A673 (cell line): ENCODE measurements around the gene PNMA6E. TPM values are rescaled to one million over a fixed set of nuclear protein-coding genes. Genes with fewer than 3 reads are reported as not detected.

Source experiments
- BruUV-seq: library from RNA; stranded (reverse); fragments of 400-500 nt; replicated peaks from 2 replicates; lab custom pipeline; 2021; lab: Mats Ljungman, UMichigan
- CTCF ChIA-PET: fragments of 300-600 bp; sonication (Branson Sonifier 250); formaldehyde crosslinking; loops from one replicate; lab custom pipeline; 2022; ENCODE audit warnings: antibody characterized with exemption; lab: Charles Lee
- POLR2A ChIA-PET: fragments of 300-600 bp; sonication (Branson Sonifier 250); formaldehyde crosslinking; loops from one replicate; lab custom pipeline; 2022; ENCODE audit warnings: antibody characterized with exemption; ENCODE audit not compliant: low non-redundant PET; lab: Charles Lee
- DNase-seq: peaks from one replicate; pipeline ENCODE4 v3.0.0-alpha.2; 2015; ENCODE audit warnings: low spot score
- H3K27ac ChIP-seq: fragments of 200-600 bp; sonication (generic); 2 replicates; pipeline ENCODE4 v1.5.1; 2016; ENCODE audit warnings: mixed run types, low read depth, mild to moderate bottlenecking, mixed read lengths, antibody characterized with exemption, low read length; ENCODE audit not compliant: poor library complexity, severe bottlenecking
- H3K27me3 ChIP-seq: fragments of 200-600 bp; sonication (generic); replicated peaks from 2 replicates; pipeline ENCODE4 v1.6.1; 2017; ENCODE audit warnings: mixed run types, low read depth, mild to moderate bottlenecking, mixed read lengths, antibody characterized with exemption, low read length; ENCODE audit not compliant: insufficient read depth, poor library complexity
- H3K36me3 ChIP-seq: fragments of 200-600 bp; sonication (generic); 2 replicates; pipeline ENCODE4 v1.6.1; 2016; ENCODE audit warnings: mixed run types, mild to moderate bottlenecking, mixed read lengths, antibody characterized with exemption, low read length; ENCODE audit not compliant: insufficient read depth, poor library complexity, severe bottlenecking
- H3K4me1 ChIP-seq: fragments of 200-600 bp; sonication (generic); 2 replicates; pipeline ENCODE4 v1.6.1; 2017; ENCODE audit warnings: mixed run types, mild to moderate bottlenecking, mixed read lengths, antibody characterized with exemption, low read length; ENCODE audit not compliant: insufficient read depth, poor library complexity, severe bottlenecking
- H3K4me3 ChIP-seq: fragments of 200-600 bp; sonication (generic); 2 replicates; pipeline ENCODE4 v1.5.1; 2016; ENCODE audit warnings: low read depth, mixed run types, mild to moderate bottlenecking, mixed read lengths, low read length; ENCODE audit not compliant: poor library complexity, severe bottlenecking
- H3K9me3 ChIP-seq: fragments of 200-600 bp; sonication (generic); 2 replicates; pipeline ENCODE4 v1.6.1; 2016; ENCODE audit warnings: mixed run types, low read depth, mild to moderate bottlenecking, mixed read lengths, antibody characterized with exemption, low read length; ENCODE audit not compliant: poor library complexity, severe bottlenecking
- EZH2 ChIP-seq: fragments of 200-600 bp; sonication (generic); IDR thresholded peaks from 2 replicates; pipeline ENCODE4 v1.6.1; 2017; ENCODE audit warnings: borderline replicate concordance, low read depth, mild to moderate bottlenecking, mixed read lengths, antibody characterized with exemption, low read length; ENCODE audit not compliant: poor library complexity, severe bottlenecking
- intact Hi-C: fragments of 100-400 bp; cut with micrococcal nuclease; formaldehyde crosslinking; loops from one replicate; pipeline ENCODE4 v1.10.0; 2022; ENCODE audit not compliant: unreplicated experiment
- total RNA-seq: library from RNA; stranded (reverse); gene quantifications from 2 replicates; pipeline ENCODE4 v1.2.3, GENCODE V29; 2021
- TF ChIP-seq, protein P1 (sequence below): fragments of 300-800, 200-600 bp; sonication (generic); conservative IDR thresholded peaks from 2 replicates; pipeline ENCODE4 v1.5.1; 2017; ENCODE audit warnings: low read depth, mild to moderate bottlenecking, antibody characterized with exemption, low read length, moderate library complexity, mixed read lengths

PNMA6E gene
- total RNA-seq, 1 experiment from 2014 or later, result not detected

DNA sequence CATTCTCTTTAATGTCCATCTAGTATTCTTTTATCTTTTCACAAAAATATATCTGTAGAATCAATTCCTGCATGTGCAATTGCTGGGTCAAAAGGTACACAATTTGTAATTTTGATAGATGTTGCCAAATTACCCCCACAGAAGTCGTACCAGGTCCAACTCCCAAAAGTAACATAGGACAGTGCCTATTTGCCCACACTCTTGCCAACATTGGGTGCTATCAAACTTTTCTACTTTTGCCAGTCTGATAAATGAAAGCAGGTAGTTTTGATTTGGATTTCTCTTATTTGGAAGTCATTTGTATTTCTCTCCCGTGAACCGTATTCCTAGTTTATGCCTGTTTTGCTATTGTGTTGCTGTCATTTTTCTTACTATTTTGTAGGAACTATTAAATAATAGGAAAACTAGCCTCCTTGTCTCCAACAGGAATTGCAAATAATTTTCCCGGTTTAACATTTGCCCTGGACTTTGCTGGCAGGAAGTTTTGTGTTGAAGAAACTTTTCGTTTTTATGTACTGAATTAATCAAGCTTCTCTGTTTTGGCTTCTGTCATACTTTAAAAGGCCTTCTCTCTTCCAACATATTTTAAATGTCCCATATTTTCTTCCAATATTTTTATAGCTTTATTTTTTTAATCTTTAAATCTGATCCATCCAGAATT is 34.1 kb downstream of the PNMA6E start:
- no peaks in the 10 kb centered on the region for H3K4me1 ChIP-seq
- BruUV-seq, result no TSS peak
- TF ChIP-seq, protein P1, sequence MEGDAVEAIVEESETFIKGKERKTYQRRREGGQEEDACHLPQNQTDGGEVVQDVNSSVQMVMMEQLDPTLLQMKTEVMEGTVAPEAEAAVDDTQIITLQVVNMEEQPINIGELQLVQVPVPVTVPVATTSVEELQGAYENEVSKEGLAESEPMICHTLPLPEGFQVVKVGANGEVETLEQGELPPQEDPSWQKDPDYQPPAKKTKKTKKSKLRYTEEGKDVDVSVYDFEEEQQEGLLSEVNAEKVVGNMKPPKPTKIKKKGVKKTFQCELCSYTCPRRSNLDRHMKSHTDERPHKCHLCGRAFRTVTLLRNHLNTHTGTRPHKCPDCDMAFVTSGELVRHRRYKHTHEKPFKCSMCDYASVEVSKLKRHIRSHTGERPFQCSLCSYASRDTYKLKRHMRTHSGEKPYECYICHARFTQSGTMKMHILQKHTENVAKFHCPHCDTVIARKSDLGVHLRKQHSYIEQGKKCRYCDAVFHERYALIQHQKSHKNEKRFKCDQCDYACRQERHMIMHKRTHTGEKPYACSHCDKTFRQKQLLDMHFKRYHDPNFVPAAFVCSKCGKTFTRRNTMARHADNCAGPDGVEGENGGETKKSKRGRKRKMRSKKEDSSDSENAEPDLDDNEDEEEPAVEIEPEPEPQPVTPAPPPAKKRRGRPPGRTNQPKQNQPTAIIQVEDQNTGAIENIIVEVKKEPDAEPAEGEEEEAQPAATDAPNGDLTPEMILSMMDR, result no peak
- no peak for TF ChIP-seq EZH2
- CTCF ChIA-PET, result no interaction called here
- H3K36me3 ChIP-seq, result no peaks in the 10 kb centered on the region
- H3K27ac ChIP-seq, result no peak overlapping the region
- no peak for DNase-seq
- intact Hi-C loops, result no loop called here
- POLR2A ChIA-PET, result no interaction called here
- H3K27me3 ChIP-seq, result no peaks in the 10 kb centered on the region
- no peaks in the 10 kb centered on the region for H3K9me3 ChIP-seq
- no peak overlapping the region for H3K4me3 ChIP-seq

DNA sequence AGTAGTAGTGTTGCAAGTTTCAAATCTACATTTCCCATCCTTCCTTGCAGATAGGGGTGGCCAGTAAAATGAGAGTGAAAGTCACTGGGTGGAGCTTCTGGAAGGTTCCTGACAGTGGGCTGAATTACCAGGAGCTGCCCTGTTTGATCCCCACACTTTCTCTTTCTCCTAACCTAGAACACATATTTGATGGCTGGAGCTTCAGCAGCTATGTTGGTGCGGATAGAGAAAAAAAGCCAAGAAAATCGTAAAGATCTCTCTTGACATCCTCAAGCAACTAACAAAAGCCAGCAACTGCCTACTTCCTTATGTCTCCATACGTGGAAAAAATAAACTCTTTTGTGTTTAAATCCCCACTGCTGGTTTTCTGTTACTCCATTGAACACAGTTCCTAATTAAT is 35.0 kb downstream of the PNMA6E start:
- H3K9me3 ChIP-seq, result no peaks in the 10 kb centered on the region
- no peak overlapping the region for H3K4me3 ChIP-seq
- no peaks in the 10 kb centered on the region for H3K4me1 ChIP-seq
- POLR2A ChIA-PET, result no interaction called here
- no peak for DNase-seq
- no peaks in the 10 kb centered on the region for H3K36me3 ChIP-seq
- CTCF ChIA-PET, result no interaction called here
- BruUV-seq, result no TSS peak
- intact Hi-C loops, result no loop called here
- H3K27me3 ChIP-seq, result no peaks in the 10 kb centered on the region
- TF ChIP-seq, protein P1, result no peak
- TF ChIP-seq EZH2, result no peak
- no peak overlapping the region for H3K27ac ChIP-seq

DNA sequence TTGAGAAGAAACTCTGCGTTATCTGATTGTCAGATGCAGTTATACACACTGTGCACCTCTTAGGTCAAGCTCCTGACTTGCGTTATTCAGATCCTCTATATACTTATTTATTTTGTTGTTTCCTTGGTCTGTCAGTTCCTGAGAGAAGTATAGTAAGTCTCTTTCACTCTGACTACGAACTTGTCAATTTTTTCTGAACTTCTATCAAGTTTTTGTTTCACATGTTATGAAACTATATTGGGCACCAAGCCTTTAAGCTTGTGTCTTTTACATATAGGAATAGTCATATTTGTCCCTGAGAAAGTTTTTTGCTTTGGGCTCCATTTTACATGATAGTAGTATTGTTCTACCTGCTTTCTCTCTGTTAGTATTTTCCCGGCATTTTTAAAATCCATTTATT is 35.5 kb downstream of the PNMA6E start:
- ChIA-PET POLR2A (no interaction called here), CTCF (no interaction called here)
- BruUV-seq, result no TSS peak
- H3K9me3 ChIP-seq, result no peaks in the 10 kb centered on the region
- no peak overlapping the region for H3K27ac ChIP-seq
- no peaks in the 10 kb centered on the region for H3K36me3 ChIP-seq
- no peak for DNase-seq
- H3K4me3 ChIP-seq, result no peak overlapping the region
- H3K27me3 ChIP-seq, result no peaks in the 10 kb centered on the region
- H3K4me1 ChIP-seq, result no peaks in the 10 kb centered on the region
- intact Hi-C loops, result no loop called here
- TF ChIP-seq, protein P1, result no peak
- no peak for TF ChIP-seq EZH2
